Melanocyte of skin (primary cell): ENCODE data around the gene MRPL40. TPM values are rescaled to one million over a fixed set of nuclear protein-coding genes. Genes with fewer than 3 reads are reported as not detected.

ENCODE experiments used
- total RNA-seq, 2 donors: library from RNA; depleted of rRNA; stranded (reverse); fragments of >200 nt; gene quantifications; 2 replicates each; pipeline ENCODE4 v1.2.3, GENCODE V29; 2012

Gene MRPL40
- total RNA-seq = 10 to 100 TPM; 41.0 to 56.3 TPM

DNA sequence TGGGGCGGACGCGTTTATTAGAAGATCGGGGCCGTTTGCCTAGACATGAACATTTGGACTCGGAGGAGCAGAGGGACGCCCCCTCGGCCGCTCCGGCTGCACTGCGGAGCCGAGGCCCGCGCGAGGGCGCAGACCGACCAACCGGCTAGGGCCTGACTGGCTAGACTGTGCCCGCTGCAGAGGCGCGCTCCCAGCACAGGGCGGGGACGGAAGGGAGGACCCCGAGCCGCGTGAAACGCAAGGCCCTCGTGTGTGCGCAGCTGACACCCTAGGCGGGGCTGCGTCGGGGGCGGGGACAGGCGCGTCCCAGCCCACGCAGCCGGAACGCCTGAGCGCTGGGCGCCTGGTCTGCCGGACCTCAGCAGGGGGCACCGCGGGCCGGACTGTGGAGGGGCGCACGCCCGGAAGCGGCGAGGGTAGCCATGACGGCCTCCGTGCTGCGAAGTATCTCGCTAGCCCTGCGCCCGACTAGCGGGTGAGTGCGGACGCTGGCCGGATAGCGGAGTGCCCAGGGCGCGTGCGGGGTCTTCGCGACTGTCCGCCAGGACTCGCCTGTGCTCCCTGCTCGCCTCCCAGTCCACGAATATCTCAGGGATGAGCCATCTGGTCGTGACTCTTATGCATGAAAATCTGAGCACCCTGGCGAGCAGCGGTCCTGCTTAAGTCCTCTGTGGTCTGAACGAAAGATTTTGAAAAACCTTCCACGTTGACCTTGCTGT, at the start of gene MRPL40:
Gene MRPL40 (plus strand): TSS at position 413 of the 719 bp plus-strand sequence. CDS start 10 bp downstream, at position 423.

DNA sequence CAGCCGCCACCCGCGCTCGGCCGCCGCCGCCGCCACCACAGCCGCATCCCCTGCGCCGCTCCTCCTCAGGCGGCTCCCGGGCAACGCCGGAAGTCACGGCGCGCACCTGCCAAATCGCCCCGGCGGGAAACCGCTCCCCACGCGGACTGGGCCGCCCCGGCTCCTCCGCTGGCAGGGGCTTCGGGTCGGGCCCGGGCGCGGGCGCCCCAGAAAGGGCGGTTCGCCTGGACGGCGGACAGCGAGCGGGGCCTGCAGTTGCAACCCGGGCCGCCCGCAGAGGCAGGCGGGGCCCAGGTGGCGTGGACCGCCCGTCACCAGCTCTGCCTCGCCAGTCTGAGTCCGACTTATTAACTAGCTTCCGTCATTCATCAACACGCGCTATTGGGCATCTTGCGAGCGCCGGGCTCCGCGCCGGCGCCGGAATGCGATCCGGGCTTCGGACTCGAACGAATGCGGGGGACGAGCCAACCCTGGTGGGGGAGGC, 654 bp upstream of the MRPL40 start, which contains the start of gene HIRA:
Gene HIRA (minus strand): TSS at position 85 of the 484 bp plus-strand sequence. CDS start 257 bp downstream, outside the sequence.

DNA sequence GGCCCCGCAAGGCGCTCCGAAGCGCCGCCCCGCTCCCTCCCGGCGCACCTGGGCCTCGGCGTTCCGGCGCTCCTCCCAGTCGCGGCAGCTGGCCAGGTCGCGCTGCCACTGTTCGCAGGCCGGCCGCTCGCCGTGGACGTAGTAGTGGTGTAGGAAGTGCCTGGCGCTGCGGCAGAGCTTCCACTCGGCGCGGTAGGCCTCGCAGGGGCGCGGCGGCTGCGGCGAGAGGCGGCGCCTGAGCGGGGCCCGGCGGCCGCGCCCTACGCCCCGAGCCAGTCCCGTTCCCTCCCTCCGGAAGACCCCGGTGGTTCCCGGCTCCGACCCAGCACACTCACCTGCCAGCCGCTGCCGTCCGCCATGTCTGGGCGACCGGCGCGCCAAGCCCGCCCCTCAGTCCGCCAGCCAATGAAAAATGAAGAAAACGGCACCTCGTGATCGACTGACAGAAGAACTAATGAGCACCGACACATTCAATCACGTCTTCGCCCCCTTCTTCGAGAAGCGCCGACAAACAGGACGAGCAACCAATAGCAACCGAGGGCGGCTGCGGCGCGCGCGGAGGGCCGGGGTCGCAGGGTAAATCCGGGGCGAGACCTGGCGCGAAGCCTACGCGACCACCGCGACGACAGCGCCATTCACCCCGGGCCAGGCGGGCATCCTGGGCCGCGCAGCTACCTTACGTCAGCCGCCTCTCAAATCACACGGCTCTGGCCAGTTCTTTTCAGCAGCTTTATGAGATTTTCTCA, 15.2 kb downstream of the MRPL40 start, which contains the start of gene C22orf39:
Gene C22orf39 (minus strand): TSS at position 382 of the 746 bp plus-strand sequence. CDS start 23 bp downstream, at position 359.

DNA sequence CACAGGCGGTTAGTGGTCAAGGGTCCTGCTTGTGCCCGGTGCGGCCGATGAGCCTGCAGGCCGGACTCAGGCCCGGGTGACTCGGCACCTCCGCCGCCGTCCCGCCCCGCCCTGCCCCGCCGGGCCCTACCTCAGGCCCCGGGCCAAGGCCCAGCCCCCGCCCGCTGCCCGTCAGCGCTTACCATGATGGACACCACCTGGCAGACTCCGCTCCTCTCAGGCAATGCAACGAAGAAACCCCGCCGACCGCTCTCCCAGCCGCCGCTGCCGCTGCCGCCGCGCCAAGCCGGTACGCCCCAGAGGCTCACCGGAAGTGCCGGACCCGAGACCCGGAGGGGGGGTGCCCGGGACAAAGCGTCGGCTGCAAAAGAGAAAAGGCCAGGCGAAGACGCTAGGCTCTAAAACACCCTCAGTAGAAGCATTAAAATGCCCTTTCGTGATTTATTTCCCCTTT, 46.6 kb downstream of the MRPL40 start, which contains the start of gene UFD1:
Gene UFD1 (minus strand): TSS at position 293 of the 454 bp plus-strand sequence. CDS start 108 bp downstream, at position 185.

DNA sequence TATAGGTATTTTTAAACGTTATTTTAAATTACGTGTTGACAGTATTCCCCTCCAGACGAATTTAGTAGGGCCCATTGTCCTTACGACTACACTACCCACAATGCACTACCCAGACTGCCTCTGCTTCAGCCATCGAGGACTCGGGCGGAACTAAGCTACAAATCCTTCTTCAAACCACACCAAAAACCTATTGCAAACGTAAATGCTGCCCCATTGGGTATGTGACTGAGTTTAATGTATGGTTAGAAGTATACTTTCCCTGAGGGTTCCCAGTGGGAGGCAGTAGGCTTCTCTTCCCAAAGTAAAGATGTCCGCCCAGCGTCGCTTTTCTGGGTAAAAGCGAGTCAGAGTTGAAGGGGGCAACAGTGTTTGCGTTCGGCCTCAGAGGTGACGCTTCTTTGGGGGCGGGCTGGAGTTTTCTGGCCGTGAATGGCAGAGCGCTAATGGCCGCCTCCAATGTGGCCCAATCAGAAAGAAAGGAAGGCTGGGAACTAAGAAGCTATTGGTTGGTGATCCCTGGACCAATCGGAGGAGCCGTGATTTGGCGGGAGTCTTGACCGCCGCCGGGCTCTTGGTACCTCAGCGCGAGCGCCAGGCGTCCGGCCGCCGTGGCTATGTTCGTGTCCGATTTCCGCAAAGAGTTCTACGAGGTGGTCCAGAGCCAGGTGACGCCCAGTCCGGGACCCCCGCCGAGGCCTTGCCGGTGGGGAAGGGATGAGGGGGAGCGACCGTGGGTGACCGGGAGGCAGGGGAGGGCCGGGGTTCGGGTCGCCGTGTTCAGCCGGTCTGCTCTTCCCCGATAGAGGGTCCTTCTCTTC, 47.2 kb downstream of the MRPL40 start, which contains the start of gene CDC45:
Gene CDC45 (plus strand): TSS at position 566 of the 818 bp plus-strand sequence. CDS start 49 bp downstream, at position 615.

Other genes with a start within 250 kb of the MRPL40 start
- 1 to 10 TPM; 3.0 to 4.8 TPM for gene CLTCL1, start 140.8 kb upstream of the MRPL40 start, total RNA-seq
- gene HIRA, start 812 bp upstream of the MRPL40 start, total RNA-seq = 10 to 100 TPM; 18.2 to 28.6 TPM
- 10 to 100 TPM; 12.7 to 13.4 TPM for gene C22orf39, start 15.2 kb downstream of the MRPL40 start, total RNA-seq
- gene UFD1, start 46.6 kb downstream of the MRPL40 start, total RNA-seq = 10 to 100 TPM; 78.1 to 93.2 TPM
- gene CDC45, start 47.4 kb downstream of the MRPL40 start, total RNA-seq = 10 to 100 TPM in 1 of 2 donors, 1 to 10 TPM in 1; 10.0 to 39.6 TPM
- under 1 TPM in 1 of 2 donors, not detected in 1; under 0.01 TPM for gene CLDN5, start 91.9 kb downstream of the MRPL40 start, total RNA-seq